GM12878 (cell line): ENCODE results near the gene FAM171A1. TPM values are rescaled to one million over a fixed set of nuclear protein-coding genes. Genes with fewer than 3 reads are reported as not detected.

Experiments used
- RAD21 ChIP-seq: IDR thresholded peaks from 2 replicates; pipeline ENCODE4 v1.6.1; 2011; ENCODE audit warnings: mild to moderate bottlenecking, low read depth, low read length, moderate library complexity; ENCODE audit not compliant: insufficient read depth
- RELA ChIP-seq: fragments of 450-650 bp; IDR thresholded peaks from 2 replicates; pipeline ENCODE4 v1.8.0; 2014; ENCODE audit warnings: borderline replicate concordance; ENCODE audit not compliant: partially characterized antibody
- SRF ChIP-seq, 2 experiments: IDR thresholded peaks; 2 replicates each; pipeline ENCODE4 v1.6.1; 2011; ENCODE audit warnings: low read depth in 2 of 2, low read length in 2 of 2, mild to moderate bottlenecking in 1 of 2, moderate library complexity in 1 of 2
- polyA plus RNA-seq, 11 experiments: library from polyadenylated mRNA; depleted of rRNA in 4 of 11; unstranded in 6 of 11; stranded (reverse) in 5 of 11; fragments of >200 nt; fragmentation: Nextera tagmentation in 4 of 11; fragmentation: Illumina TruSeq in 1 of 11; extraction: Ambion mirVana in 4 of 11; extraction: Trizol in 1 of 11; gene quantifications; 1 replicate in 1 of 11; 2 replicates in 10 of 11; pipeline versions ENCODE4 v1.2.1 to v1.2.3, GENCODE V29; 2011 to 2016; ENCODE audit warnings: inconsistent platforms in 2 of 11, missing spikeins in 2 of 11, low read depth in 1 of 11
- total RNA-seq, 4 experiments: library from RNA; depleted of rRNA in 3 of 4; stranded (reverse); fragments of >200 nt in 3 of 4; fragmentation: Illumina TruSeq in 1 of 4; extraction: Trizol in 1 of 4; gene quantifications; 2 replicates each; pipeline versions ENCODE4 v1.2.1 to v1.2.3, GENCODE V29; 2013 to 2021
- TF ChIP-seq, protein P1 (sequence below): fragments of 450-650 bp; IDR thresholded peaks from 2 replicates; pipeline ENCODE4 v1.6.1; 2017; ENCODE audit warnings: mild to moderate bottlenecking, moderate library complexity
- TF ChIP-seq, protein P2 (sequence below): IDR thresholded peaks from 2 replicates; pipeline ENCODE4 v1.6.1; 2012; ENCODE audit warnings: low read depth, low read length, improper control_type of control experiment
- TF ChIP-seq, protein P3 (sequence below): fragments of 450-650 bp; IDR thresholded peaks from 2 replicates; pipeline ENCODE4 v1.6.1; 2018; ENCODE audit warnings: mild to moderate bottlenecking, low read depth, moderate library complexity; ENCODE audit not compliant: partially characterized antibody
- TF ChIP-seq, protein P4 (sequence below), 3 experiments: IDR thresholded peaks in 2 of 3; conservative IDR thresholded peaks in 1 of 3; 2 replicates each; pipeline ENCODE4 v1.5.1; 2011; ENCODE audit warnings: low read depth in 3 of 3, low read length in 3 of 3, mild to moderate bottlenecking in 3 of 3, control low read depth in 2 of 3, moderate library complexity in 2 of 3, inconsistent platforms in 1 of 3, mixed read lengths in 1 of 3; ENCODE audit not compliant: control insufficient read depth in 2 of 3, insufficient read depth in 1 of 3; ENCODE audit errors: extremely low read depth in 1 of 3

FAM171A1 gene
- total and polyA plus RNA-seq, 10 of the 15 experiments (the other 5 are each of a cell fraction or from before 2014, with no cell fraction given) = 0.05 to 0.28 (median 0.10) TPM; not detected in 1

DNA sequence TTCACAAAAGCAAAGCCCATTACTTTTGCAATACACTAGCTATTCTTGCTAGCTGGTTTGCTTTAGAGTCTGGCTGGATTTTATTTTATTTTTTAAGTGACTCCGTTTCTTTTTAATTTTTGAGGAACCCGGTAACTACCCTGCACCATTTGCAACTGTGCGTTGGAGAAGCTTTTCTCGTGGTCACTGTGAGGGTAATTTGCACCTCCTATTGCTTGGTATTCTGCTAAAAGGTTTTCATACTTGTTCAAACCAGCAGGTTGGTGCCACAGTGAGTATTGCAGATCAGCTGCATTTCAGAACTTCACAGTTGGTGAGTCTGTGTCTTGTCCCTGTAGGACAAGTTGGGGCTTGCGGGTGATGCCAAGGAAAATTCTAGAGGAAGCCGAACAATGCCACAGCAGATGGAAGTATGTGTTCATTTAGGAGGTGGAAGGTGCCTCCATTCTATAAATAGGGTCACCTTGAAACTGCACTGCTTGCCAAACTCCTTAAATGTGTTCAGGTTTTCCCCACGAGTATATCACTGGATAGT lies 198.7 kb downstream of the FAM171A1 start (continued):
- TF ChIP-seq, protein P1, sequence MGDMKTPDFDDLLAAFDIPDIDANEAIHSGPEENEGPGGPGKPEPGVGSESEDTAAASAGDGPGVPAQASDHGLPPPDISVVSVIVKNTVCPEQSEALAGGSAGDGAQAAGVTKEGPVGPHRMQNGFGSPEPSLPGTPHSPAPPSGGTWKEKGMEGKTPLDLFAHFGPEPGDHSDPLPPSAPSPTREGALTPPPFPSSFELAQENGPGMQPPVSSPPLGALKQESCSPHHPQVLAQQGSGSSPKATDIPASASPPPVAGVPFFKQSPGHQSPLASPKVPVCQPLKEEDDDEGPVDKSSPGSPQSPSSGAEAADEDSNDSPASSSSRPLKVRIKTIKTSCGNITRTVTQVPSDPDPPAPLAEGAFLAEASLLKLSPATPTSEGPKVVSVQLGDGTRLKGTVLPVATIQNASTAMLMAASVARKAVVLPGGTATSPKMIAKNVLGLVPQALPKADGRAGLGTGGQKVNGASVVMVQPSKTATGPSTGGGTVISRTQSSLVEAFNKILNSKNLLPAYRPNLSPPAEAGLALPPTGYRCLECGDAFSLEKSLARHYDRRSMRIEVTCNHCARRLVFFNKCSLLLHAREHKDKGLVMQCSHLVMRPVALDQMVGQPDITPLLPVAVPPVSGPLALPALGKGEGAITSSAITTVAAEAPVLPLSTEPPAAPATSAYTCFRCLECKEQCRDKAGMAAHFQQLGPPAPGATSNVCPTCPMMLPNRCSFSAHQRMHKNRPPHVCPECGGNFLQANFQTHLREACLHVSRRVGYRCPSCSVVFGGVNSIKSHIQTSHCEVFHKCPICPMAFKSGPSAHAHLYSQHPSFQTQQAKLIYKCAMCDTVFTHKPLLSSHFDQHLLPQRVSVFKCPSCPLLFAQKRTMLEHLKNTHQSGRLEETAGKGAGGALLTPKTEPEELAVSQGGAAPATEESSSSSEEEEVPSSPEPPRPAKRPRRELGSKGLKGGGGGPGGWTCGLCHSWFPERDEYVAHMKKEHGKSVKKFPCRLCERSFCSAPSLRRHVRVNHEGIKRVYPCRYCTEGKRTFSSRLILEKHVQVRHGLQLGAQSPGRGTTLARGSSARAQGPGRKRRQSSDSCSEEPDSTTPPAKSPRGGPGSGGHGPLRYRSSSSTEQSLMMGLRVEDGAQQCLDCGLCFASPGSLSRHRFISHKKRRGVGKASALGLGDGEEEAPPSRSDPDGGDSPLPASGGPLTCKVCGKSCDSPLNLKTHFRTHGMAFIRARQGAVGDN = no peak
- TF ChIP-seq, protein P2, sequence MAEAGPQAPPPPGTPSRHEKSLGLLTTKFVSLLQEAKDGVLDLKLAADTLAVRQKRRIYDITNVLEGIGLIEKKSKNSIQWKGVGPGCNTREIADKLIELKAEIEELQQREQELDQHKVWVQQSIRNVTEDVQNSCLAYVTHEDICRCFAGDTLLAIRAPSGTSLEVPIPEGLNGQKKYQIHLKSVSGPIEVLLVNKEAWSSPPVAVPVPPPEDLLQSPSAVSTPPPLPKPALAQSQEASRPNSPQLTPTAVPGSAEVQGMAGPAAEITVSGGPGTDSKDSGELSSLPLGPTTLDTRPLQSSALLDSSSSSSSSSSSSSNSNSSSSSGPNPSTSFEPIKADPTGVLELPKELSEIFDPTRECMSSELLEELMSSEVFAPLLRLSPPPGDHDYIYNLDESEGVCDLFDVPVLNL = no peak
- TF ChIP-seq, protein P3, sequence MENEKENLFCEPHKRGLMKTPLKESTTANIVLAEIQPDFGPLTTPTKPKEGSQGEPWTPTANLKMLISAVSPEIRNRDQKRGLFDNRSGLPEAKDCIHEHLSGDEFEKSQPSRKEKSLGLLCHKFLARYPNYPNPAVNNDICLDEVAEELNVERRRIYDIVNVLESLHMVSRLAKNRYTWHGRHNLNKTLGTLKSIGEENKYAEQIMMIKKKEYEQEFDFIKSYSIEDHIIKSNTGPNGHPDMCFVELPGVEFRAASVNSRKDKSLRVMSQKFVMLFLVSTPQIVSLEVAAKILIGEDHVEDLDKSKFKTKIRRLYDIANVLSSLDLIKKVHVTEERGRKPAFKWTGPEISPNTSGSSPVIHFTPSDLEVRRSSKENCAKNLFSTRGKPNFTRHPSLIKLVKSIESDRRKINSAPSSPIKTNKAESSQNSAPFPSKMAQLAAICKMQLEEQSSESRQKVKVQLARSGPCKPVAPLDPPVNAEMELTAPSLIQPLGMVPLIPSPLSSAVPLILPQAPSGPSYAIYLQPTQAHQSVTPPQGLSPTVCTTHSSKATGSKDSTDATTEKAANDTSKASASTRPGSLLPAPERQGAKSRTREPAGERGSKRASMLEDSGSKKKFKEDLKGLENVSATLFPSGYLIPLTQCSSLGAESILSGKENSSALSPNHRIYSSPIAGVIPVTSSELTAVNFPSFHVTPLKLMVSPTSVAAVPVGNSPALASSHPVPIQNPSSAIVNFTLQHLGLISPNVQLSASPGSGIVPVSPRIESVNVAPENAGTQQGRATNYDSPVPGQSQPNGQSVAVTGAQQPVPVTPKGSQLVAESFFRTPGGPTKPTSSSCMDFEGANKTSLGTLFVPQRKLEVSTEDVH = no peak
- TF ChIP-seq, protein P4, sequence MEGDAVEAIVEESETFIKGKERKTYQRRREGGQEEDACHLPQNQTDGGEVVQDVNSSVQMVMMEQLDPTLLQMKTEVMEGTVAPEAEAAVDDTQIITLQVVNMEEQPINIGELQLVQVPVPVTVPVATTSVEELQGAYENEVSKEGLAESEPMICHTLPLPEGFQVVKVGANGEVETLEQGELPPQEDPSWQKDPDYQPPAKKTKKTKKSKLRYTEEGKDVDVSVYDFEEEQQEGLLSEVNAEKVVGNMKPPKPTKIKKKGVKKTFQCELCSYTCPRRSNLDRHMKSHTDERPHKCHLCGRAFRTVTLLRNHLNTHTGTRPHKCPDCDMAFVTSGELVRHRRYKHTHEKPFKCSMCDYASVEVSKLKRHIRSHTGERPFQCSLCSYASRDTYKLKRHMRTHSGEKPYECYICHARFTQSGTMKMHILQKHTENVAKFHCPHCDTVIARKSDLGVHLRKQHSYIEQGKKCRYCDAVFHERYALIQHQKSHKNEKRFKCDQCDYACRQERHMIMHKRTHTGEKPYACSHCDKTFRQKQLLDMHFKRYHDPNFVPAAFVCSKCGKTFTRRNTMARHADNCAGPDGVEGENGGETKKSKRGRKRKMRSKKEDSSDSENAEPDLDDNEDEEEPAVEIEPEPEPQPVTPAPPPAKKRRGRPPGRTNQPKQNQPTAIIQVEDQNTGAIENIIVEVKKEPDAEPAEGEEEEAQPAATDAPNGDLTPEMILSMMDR (IDR thresholded peaks at IDR 0.05 in 2 of 3, conservative IDR thresholded peaks at IDR 0.05 in 1 of 3; ENCODE audit: control insufficient read depth in 2 of 3, extremely low read depth in 1 of 3, insufficient read depth in 1 of 3, low read depth in 3 of 3, low read length in 3 of 3) = no peak
- TF ChIP-seq RELA (no peak), SRF (IDR thresholded peaks at IDR 0.05; ENCODE audit: low read depth in 2 of 2, low read length in 2 of 2) (no peak), RAD21 (no peak)
- TF ChIP-seq, all 136 proteins: peak for 0
